Measurements from ENCODE around the gene TMEM176A. TPM values are rescaled to one million over a fixed set of nuclear protein-coding genes. Genes with fewer than 3 reads are reported as not detected.

TMEM176A gene
- polyA plus RNA-seq, 1 donor (not counting 4 experiments of a cell fraction or from before 2014, with no cell fraction given) = not detected

GRCh38 chr7:150835019-150835418, 34.5 kb downstream of the TMEM176A start:
- Histone ChIP-seq H3K9me3 (ENCODE audit: control insufficient read depth, low read depth, low read length) (no peaks in the 10 kb centered on the region), H3K27ac (ENCODE audit: control insufficient read depth, insufficient read depth, low read length) (no peak overlapping the region), H3K9me1 (ENCODE audit: control insufficient read depth, extremely low read depth, insufficient read depth, low read length) (no peaks in the 10 kb centered on the region), H3K9ac (ENCODE audit: control insufficient read depth, extremely low read depth, insufficient read depth, low read length) (no peak overlapping the region), H3K4me3 (ENCODE audit: control insufficient read depth in 2 of 3, extremely low read depth in 1 of 3, insufficient read depth in 2 of 3, low read depth in 1 of 3, low read length in 3 of 3) (no peak overlapping the region), H4K20me1 (ENCODE audit: control insufficient read depth, extremely low read depth, insufficient read depth, low read length) (no peaks in the 10 kb centered on the region), H2AFZ (ENCODE audit: control insufficient read depth, low read length) (no peak overlapping the region), H3K4me2 (ENCODE audit: control insufficient read depth, extremely low read depth, insufficient read depth, low read depth, low read length) (no peak overlapping the region), H3K79me2 (ENCODE audit: control insufficient read depth, insufficient read depth, low read length) (no peaks in the 10 kb centered on the region), H3K36me3 (ENCODE audit: control insufficient read depth in 2 of 2, extremely low read depth in 1 of 2, insufficient read depth in 2 of 2, low read length in 2 of 2) (no peaks in the 10 kb centered on the region), H3K27me3 (ENCODE audit: control insufficient read depth, extremely low read depth, insufficient read depth, low read length) (no peaks in the 10 kb centered on the region), H3K4me1 (ENCODE audit: control insufficient read depth, extremely low read depth, insufficient read depth, low read length) (no peaks in the 10 kb centered on the region)
- no peak for DNase-seq (ENCODE audit: low read depth, low spot score)
- no peak for FAIRE-seq
- TF ChIP-seq, protein P1, sequence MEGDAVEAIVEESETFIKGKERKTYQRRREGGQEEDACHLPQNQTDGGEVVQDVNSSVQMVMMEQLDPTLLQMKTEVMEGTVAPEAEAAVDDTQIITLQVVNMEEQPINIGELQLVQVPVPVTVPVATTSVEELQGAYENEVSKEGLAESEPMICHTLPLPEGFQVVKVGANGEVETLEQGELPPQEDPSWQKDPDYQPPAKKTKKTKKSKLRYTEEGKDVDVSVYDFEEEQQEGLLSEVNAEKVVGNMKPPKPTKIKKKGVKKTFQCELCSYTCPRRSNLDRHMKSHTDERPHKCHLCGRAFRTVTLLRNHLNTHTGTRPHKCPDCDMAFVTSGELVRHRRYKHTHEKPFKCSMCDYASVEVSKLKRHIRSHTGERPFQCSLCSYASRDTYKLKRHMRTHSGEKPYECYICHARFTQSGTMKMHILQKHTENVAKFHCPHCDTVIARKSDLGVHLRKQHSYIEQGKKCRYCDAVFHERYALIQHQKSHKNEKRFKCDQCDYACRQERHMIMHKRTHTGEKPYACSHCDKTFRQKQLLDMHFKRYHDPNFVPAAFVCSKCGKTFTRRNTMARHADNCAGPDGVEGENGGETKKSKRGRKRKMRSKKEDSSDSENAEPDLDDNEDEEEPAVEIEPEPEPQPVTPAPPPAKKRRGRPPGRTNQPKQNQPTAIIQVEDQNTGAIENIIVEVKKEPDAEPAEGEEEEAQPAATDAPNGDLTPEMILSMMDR (optimal IDR thresholded peaks at IDR 0.05 in 1 of 3, IDR thresholded peaks at IDR 0.05 in 1 of 3, conservative IDR thresholded peaks at IDR 0.05 in 1 of 3; ENCODE audit: extremely low read depth in 1 of 3, insufficient read depth in 2 of 3, low read length in 3 of 3) = no peak
- TF ChIP-seq EZH2 (IDR thresholded peaks at IDR 0.05; ENCODE audit: low read length) = no peak
- dilution Hi-C loops (cut with MboI; ENCODE audit: extremely low pct_ligation_motif_present, low sequenced_read_pairs) = no loop called here

- no peak overlapping the region for H3K4me3 ChIP-seq (ENCODE audit: control insufficient read depth in 2 of 3, extremely low read depth in 1 of 3, insufficient read depth in 2 of 3, low read depth in 1 of 3, low read length in 3 of 3)
- FAIRE-seq = no peak
- H3K79me2 ChIP-seq (ENCODE audit: control insufficient read depth, insufficient read depth, low read length) = no peaks in the 10 kb centered on the region
- no peak overlapping the region for H3K27ac ChIP-seq (ENCODE audit: control insufficient read depth, insufficient read depth, low read length)
- H4K20me1 ChIP-seq (ENCODE audit: control insufficient read depth, extremely low read depth, insufficient read depth, low read length) = no peaks in the 10 kb centered on the region
- H3K9ac ChIP-seq (ENCODE audit: control insufficient read depth, extremely low read depth, insufficient read depth, low read length) = no peak overlapping the region
- H3K4me1 ChIP-seq (ENCODE audit: control insufficient read depth, extremely low read depth, insufficient read depth, low read length) = no peaks in the 10 kb centered on the region
- dilution Hi-C loops (cut with MboI; ENCODE audit: extremely low pct_ligation_motif_present, low sequenced_read_pairs) = no loop called here
- H3K4me2 ChIP-seq (ENCODE audit: control insufficient read depth, extremely low read depth, insufficient read depth, low read depth, low read length) = no peak overlapping the region
- H2AFZ ChIP-seq (ENCODE audit: control insufficient read depth, low read length) = no peak overlapping the region
- no peak for TF ChIP-seq EZH2 (IDR thresholded peaks at IDR 0.05; ENCODE audit: low read length)
- TF ChIP-seq, protein P1 (optimal IDR thresholded peaks at IDR 0.05 in 1 of 3, IDR thresholded peaks at IDR 0.05 in 1 of 3, conservative IDR thresholded peaks at IDR 0.05 in 1 of 3; ENCODE audit: extremely low read depth in 1 of 3, insufficient read depth in 2 of 3, low read length in 3 of 3) = no peak
- no peaks in the 10 kb centered on the region for H3K9me3 ChIP-seq (ENCODE audit: control insufficient read depth, low read depth, low read length)
- H3K9me1 ChIP-seq (ENCODE audit: control insufficient read depth, extremely low read depth, insufficient read depth, low read length) = no peaks in the 10 kb centered on the region
- H3K36me3 ChIP-seq (ENCODE audit: control insufficient read depth in 2 of 2, extremely low read depth in 1 of 2, insufficient read depth in 2 of 2, low read length in 2 of 2) = no peaks in the 10 kb centered on the region
- DNase-seq (ENCODE audit: low read depth, low spot score) = no peak
- no peaks in the 10 kb centered on the region for H3K27me3 ChIP-seq (ENCODE audit: control insufficient read depth, extremely low read depth, insufficient read depth, low read length)
These were observed 35.2 kb downstream of the TMEM176A start for GRCh38 chr7:150835702-150836280.

All from keratinocyte (primary cell).